C1 segment of cervical spinal cord (tissue), 14 donors: ENCODE measurements around the gene ABCC1.
"Not testable (repeated sequence)": the region's sequence is repeated elsewhere in the genome, so short reads cannot be mapped to it uniquely, and the experiment has no call there.

Experiments
- DNase-seq, 14 donors: peaks; one replicate each; lab custom pipeline; 2025; lab: John Stamatoyannopoulos, UW

The ABCC1 gene

GRCh38 chr16:16080465-16081065, 131.1 kb downstream of the ABCC1 start:
- no peak for DNase-seq

- DNase-seq: no peak
These were observed 131.7 kb downstream of the ABCC1 start for GRCh38 chr16:16081141-16081540.

GRCh38 chr16:16082255-16082654, 132.8 kb downstream of the ABCC1 start:
- no peak for DNase-seq

GRCh38 chr16:16083421-16084156, 134.2 kb downstream of the ABCC1 start:
- no peak for DNase-seq

- DNase-seq: no peak
These were observed 135.5 kb downstream of the ABCC1 start for GRCh38 chr16:16084874-16085273.

GRCh38 chr16:16086653-16087446, 137.4 kb downstream of the ABCC1 start:
- DNase-seq: no peak

- no peak for DNase-seq
These were observed 140.8 kb downstream of the ABCC1 start for GRCh38 chr16:16090238-16090637.

GRCh38 chr16:16092925-16093627, 143.7 kb downstream of the ABCC1 start:
- peak in 1 of 14 donors; percentile 1 for DNase-seq

- no peak for DNase-seq
These were observed 144.4 kb downstream of the ABCC1 start for GRCh38 chr16:16093628-16094332.

- DNase-seq: no peak
These were observed 146.2 kb downstream of the ABCC1 start for GRCh38 chr16:16095646-16096045.

- DNase-seq: peak in 2 of 14 donors; percentile 1 to 3
These were observed 146.9 kb downstream of the ABCC1 start for GRCh38 chr16:16096121-16096857.

GRCh38 chr16:16096858-16097213, 147.4 kb downstream of the ABCC1 start:
- DNase-seq: no peak

- no peak for DNase-seq
These were observed 149.9 kb downstream of the ABCC1 start for GRCh38 chr16:16099320-16099719.

GRCh38 chr16:16100631-16101030, 151.2 kb downstream of the ABCC1 start:
- DNase-seq: no peak

GRCh38 chr16:16101585-16101984, 152.2 kb downstream of the ABCC1 start:
- no peak for DNase-seq

GRCh38 chr16:16102738-16103137, 153.3 kb downstream of the ABCC1 start:
- no peak for DNase-seq

- DNase-seq: not testable (repeated sequence)
These were observed 154.9 kb downstream of the ABCC1 start for GRCh38 chr16:16104132-16104803.

- not testable (repeated sequence) for DNase-seq
These were observed 155.4 kb downstream of the ABCC1 start for GRCh38 chr16:16104804-16105141.

GRCh38 chr16:16105646-16106045, 156.2 kb downstream of the ABCC1 start:
- no peak for DNase-seq

GRCh38 chr16:16106466-16106865, 157.1 kb downstream of the ABCC1 start:
- no peak for DNase-seq
